ENCODE measurements around the gene NGF.
"Not testable (repeated sequence)": the region's sequence is repeated elsewhere in the genome, so short reads cannot be mapped to it uniquely, and the experiment has no call there.

Gene NGF

DNA sequence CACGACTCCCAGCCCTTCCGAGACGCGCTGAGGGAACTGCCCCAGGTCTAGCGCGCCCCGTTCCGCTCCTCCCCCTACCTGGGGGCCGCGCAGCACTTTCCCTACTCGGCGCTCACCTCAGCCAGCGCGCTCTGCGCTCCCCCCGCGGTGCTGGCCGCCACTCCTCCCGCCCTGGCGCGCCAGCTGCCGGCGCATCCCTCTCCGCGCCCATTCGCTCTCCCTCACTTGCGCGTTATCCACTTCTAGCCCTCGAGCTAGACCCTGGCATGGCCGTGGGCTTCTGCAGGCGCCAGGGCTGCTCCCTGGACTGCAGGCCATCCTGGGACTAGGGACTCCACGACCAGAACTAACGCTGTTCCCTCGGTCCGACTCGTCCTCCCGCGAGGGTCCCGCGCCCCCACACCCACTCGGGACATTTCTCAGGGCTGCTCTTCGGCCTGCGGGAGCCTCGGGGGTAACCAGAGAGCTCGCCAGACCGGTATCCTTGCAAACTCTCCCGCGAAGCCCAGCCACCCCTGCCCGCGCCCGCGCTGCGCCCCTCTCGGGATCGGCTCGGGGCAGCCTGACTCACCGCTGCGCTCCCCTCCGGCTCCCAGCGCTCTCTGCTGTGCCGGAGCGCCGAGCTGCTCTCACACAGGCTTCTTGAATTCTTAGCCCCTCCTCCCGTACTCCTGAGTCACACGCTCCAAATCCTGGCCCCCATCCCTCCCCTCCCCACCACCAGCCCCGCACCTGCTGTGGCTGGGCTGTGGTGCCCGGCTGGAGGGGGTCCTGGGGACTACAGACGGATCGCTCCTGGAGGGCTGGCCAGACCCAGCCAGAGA is at the start of gene NGF:
NGF (minus strand) TSS at position 617 of the 824 bp plus-strand sequence. CDS start 51,454 bp downstream, outside the sequence.
- peak; percentile 41 for DNase-seq

- not testable (repeated sequence) for DNase-seq
Measured at GRCh38 chr1:115383455-115383854, 45.4 kb upstream of the NGF start.

DNA sequence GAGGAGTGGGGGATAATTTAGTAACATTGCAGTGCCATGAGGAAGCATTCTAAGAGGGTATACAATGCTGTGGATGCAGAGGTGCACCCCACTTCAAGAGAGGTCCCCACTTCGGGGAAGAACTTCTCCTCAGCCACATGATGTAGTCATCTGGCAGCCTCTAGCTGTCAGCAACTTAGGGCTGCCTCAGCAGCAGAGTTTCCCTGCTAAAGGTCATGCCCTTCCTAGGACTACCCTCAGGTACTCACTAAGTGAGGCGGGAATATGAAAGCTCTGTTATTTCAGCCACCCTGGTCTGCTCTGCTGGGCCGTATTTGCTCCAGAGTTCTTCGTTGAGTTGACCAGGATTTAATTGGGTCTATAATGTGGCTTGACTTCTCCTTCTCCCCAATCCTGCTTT is 41.9 kb upstream of the NGF start:
- no peak for DNase-seq

DNA sequence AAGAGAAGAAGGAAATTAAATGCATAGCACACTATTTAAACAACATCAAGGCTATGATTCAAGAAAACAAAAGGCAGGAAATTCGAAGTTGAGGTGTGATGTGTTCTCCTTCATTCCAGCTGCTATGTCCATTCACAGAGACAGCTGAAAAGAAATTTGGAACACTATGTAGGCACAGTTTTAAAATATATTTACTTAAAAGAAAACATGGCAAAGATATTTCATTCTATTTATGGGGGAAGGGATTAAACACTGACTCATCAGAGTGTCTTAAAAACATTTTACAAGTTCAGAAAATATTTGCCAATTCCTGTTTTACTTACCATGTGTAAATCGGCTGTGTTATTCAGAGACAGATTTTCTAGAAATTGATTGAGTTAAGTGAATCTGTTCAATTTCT is 39.4 kb upstream of the NGF start:
- no peak for DNase-seq

DNA sequence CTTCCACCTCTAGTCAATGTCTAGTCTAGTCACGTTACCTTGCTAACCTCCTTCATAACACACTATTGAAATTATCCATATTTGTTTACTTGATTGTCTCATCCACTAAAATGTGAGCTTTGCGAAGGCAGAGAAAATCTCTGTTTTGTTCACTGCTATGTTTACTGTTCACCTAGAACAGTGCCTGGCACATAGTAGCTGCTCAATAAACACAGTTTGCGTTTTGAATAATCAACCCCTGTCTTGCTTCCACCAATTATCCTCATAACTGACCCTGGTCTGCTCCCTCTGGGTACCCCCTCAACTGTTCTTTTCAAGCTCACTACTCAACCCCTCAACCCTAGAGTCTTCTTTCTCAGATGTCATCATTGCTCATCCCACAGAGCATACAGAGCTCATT is 36.5 kb upstream of the NGF start:
- DNase-seq, result no peak

- DNase-seq, result no peak
Measured at GRCh38 chr1:115373305-115373704, 35.3 kb upstream of the NGF start.

- no peak for DNase-seq
Measured at GRCh38 chr1:115365738-115366137, 27.7 kb upstream of the NGF start.

GRCh38 chr1:115364780-115365155 is 26.7 kb upstream of the NGF start:
- no peak for DNase-seq

GRCh38 chr1:115364046-115364779 is 26.2 kb upstream of the NGF start:
- DNase-seq, result no peak

GRCh38 chr1:115363171-115363570 is 25.1 kb upstream of the NGF start:
- no peak for DNase-seq

DNA sequence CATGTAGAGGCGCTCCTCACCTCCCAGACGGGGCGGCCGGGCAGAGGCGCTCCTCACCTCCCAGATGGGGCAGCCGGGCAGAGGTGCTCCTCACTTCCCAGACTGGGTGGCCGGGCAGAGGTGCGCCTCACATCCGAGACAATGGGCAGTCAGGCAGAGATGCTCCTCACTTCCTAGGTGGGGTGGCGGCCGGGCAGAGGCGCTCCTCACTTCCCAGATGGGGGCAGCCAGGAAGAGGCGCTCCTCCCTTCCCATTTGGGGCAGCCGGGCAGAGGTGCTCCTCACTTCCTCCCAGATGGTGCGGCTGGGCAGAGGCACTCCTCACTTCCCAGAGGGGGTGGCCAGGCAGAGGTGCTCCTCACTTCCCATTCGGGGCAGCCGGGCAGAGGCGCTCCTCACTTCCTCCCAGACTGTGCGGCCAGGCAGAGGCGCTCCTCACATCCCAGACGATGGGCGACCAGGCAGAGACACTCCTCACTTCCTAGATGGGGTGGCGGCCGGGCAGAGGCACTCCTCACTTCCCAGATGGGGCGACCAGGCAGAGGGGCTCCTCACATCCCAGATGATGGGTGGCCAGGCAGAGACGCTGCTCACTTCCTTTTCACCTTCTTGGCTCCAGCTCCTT is 22.6 kb upstream of the NGF start:
- not testable (repeated sequence) for DNase-seq

- DNase-seq, result not testable (repeated sequence)
Measured at GRCh38 chr1:115359787-115360452, 21.9 kb upstream of the NGF start.

DNA sequence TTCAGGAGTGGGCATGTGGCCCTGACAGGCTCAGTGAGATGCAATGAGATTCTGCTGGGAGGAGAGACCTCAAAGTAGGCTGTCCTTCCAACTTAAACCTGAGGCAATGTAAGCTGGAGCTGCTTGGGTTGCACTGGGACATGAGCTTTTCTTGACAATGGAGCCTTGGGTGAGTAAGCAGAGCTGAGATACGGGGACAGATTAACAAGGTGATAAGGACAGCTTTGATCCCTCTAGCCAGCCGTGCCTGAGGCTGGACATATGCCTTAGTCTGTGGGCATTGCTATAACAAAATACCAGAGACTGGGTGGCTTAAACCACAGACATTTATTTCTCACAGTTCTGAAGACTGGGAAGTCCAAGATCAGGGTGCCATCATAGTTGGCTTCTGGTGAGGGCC is 18.3 kb upstream of the NGF start:
- no peak for DNase-seq

- no peak for DNase-seq
Measured at GRCh38 chr1:115355069-115355468, 17.0 kb upstream of the NGF start.

- no peak for DNase-seq
Measured at GRCh38 chr1:115351143-115351542, 13.1 kb upstream of the NGF start.

GRCh38 chr1:115348636-115349035 is 10.6 kb upstream of the NGF start:
- no peak for DNase-seq

DNA sequence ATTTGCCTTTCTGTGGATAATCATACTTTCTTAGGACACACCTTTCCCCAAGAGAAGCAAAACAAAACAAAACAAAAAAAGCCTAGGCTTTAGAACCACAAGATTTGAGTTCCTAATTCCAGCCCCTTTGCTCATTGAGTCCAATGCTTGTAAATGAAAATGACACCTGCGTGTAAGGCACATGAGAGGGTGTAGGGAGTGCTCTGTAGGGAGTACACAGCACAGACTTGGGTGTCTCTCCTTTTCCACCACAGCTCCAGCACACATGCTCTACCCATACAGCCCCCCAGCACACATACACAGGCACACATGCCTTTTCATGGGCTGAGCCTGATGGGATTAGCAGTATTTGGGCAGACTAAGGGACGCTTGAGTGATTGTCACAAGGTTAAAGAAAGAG is 9.2 kb upstream of the NGF start:
- no peak for DNase-seq

DNA sequence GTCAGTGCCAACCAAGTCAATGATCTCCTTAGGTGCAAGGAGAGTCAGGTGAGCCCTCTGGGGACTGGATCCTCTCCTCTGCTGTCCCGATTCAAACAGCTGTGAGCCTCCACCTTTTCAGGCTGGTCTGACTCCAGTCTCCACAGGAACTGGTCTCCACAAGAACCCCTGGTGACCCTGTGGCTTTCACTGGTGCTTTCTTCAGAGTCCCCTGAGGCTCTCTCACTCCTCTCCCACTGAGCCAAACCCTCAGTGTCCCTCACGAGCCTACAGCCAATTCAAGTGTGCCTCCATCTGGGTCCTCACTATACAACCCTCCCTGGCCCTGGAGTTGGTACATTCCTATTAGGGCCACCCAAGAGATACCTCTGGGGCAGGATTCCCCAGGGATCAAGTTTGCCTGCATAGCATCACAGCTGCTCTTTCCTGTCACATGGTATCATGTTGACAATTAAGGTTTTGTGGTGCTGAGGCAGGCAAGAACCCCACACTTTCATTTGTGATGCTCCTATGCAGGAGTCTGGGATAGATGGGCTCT is 5.2 kb upstream of the NGF start:
- no peak for DNase-seq

GRCh38 chr1:115341948-115342347 is 3.9 kb upstream of the NGF start:
- no peak for DNase-seq

DNA sequence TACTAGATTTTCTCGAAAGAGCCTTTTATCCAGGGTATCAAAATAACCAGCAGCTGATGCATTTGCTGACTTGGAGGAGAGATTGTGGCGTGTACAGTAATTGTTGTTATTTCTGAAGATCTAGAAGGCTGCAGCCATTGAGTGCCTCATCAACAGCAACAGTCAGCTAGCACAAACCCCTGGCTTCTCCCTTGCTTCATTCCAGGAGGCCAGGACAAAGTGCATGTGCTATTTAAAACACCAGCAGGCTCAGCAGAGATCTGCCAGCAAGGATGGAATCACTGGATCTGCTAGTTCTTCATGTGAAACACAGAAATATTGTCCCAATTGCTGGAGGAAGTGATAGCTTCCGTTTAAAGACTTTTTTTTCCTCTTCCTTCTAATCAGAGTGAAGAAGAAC is 2.8 kb upstream of the NGF start:
- no peak for DNase-seq

- no peak for DNase-seq
Measured at GRCh38 chr1:115338457-115338820, 390 bp upstream of the NGF start.

DNA sequence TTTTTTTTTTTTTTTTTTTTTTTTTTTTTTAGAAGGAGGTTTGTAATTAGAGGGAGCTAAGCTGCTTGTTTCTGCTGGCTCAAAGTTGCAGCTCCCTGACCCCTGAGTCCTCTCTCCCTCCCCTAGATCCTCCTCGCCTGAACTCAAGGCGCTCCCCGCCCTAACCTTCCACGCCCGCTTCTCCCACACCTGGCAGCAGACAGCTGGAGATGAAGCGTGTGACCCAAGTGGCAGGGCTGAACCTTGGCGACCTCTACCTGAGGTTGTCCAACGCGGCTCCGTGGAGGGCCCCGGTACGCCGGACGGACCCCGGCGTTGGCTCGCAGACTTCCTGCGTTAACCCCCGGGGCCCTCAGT is 795 bp downstream of the NGF start:
- peak; percentile 41 for DNase-seq

GRCh38 chr1:115336741-115337140 is 1.3 kb downstream of the NGF start:
- no peak for DNase-seq
